ENCODE measurements around the gene NANOGP8. TPM values are rescaled to one million over a fixed set of nuclear protein-coding genes. Genes with fewer than 3 reads are reported as not detected.
A peak's percentile ranks its signal among the peaks of the same experiment; 100 is the strongest.
"Not testable (repeated sequence)": the region's sequence is repeated elsewhere in the genome, so short reads cannot be mapped to it uniquely, and the experiment has no call there.

NANOGP8 gene, protein sequence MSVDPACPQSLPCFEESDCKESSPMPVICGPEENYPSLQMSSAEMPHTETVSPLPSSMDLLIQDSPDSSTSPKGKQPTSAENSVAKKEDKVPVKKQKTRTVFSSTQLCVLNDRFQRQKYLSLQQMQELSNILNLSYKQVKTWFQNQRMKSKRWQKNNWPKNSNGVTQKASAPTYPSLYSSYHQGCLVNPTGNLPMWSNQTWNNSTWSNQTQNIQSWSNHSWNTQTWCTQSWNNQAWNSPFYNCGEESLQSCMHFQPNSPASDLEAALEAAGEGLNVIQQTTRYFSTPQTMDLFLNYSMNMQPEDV
- not detected for total RNA-seq

GRCh38 chr15:35085176-35085919, at the start of gene NANOGP8:
Gene NANOGP8 (minus strand): TSS chr15:35085295. CDS start chr15:35085110, 185 bp downstream.
- not testable (repeated sequence) for H3K27me3 Mint-ChIP-seq (ENCODE audit: low read depth); H3K9me3 Mint-ChIP-seq; H3K4me3 Mint-ChIP-seq; H3K36me3 Mint-ChIP-seq (ENCODE audit: insufficient read depth in 2 of 2); H3K27ac Mint-ChIP-seq; DNase-seq; H3K4me1 Mint-ChIP-seq (ENCODE audit: low read depth); ATAC-seq (replicated peaks in 1 of 2)

GRCh38 chr15:35134299-35134698, 49.2 kb upstream of the NANOGP8 start:
- H3K36me3 Mint-ChIP-seq (ENCODE audit: insufficient read depth in 2 of 2), result peaks cover 0 to 2% of the 10 kb centered on the region in 2 donors
- H3K4me1 Mint-ChIP-seq (ENCODE audit: low read depth), result no peaks in the 10 kb centered on the region
- DNase-seq (no peak), ATAC-seq (replicated peaks in 1 of 2) (no peak)
- no peaks in the 10 kb centered on the region for H3K27me3 Mint-ChIP-seq (ENCODE audit: low read depth)
- peaks cover 0 to 5% of the 10 kb centered on the region in 2 donors for H3K9me3 Mint-ChIP-seq
- no peak overlapping the region for H3K4me3 Mint-ChIP-seq
- no peak overlapping the region for H3K27ac Mint-ChIP-seq

DNA sequence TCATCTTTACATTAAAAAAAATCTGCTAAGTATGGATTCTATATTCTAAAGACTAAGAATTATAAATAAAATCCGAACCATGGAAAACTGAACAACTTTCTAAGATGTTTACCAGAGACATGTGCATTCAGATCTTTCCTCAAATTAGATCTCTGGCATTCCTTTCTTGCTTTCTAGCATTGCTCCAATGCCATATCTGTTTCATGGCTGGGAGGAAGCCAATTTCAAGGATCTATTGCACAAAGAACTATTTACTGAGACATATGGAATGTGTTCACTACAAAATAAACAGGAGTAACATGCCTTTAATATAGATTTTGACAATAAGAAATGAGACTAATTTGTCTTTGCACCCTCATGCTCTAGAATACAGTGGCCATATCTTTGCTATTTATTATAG, 45.1 kb upstream of the NANOGP8 start:
- H3K36me3 Mint-ChIP-seq (ENCODE audit: insufficient read depth in 2 of 2), result peaks cover 0 to 2% of the 10 kb centered on the region in 2 donors
- no peak overlapping the region for H3K4me3 Mint-ChIP-seq
- H3K27me3 Mint-ChIP-seq (ENCODE audit: low read depth), result no peaks in the 10 kb centered on the region
- H3K9me3 Mint-ChIP-seq, result peaks cover 0 to 5% of the 10 kb centered on the region in 2 donors
- no peak overlapping the region for H3K27ac Mint-ChIP-seq
- H3K4me1 Mint-ChIP-seq (ENCODE audit: low read depth), result no peaks in the 10 kb centered on the region
- DNase-seq (no peak), ATAC-seq (replicated peaks in 1 of 2) (no peak)

- no peaks in the 10 kb centered on the region for H3K4me1 Mint-ChIP-seq (ENCODE audit: low read depth)
- DNase-seq (no peak), ATAC-seq (replicated peaks in 1 of 2) (no peak)
- no peak overlapping the region for H3K4me3 Mint-ChIP-seq
- peaks cover 0 to 5% of the 10 kb centered on the region in 2 donors for H3K9me3 Mint-ChIP-seq
- peaks cover 0 to 2% of the 10 kb centered on the region in 2 donors for H3K36me3 Mint-ChIP-seq (ENCODE audit: insufficient read depth in 2 of 2)
- no peaks in the 10 kb centered on the region for H3K27me3 Mint-ChIP-seq (ENCODE audit: low read depth)
- no peak overlapping the region for H3K27ac Mint-ChIP-seq
Measured at GRCh38 chr15:35129361-35129760, 44.3 kb upstream of the NANOGP8 start.

- ATAC-seq (replicated peaks in 1 of 2) (no peak), DNase-seq (no peak)
- no peaks in the 10 kb centered on the region for H3K4me1 Mint-ChIP-seq (ENCODE audit: low read depth)
- no peak overlapping the region for H3K4me3 Mint-ChIP-seq
- H3K27me3 Mint-ChIP-seq (ENCODE audit: low read depth), result no peaks in the 10 kb centered on the region
- no peak overlapping the region for H3K27ac Mint-ChIP-seq
- peaks cover 0 to 5% of the 10 kb centered on the region in 2 donors for H3K9me3 Mint-ChIP-seq
- H3K36me3 Mint-ChIP-seq (ENCODE audit: insufficient read depth in 2 of 2), result peaks cover 0 to 2% of the 10 kb centered on the region in 2 donors
Measured at GRCh38 chr15:35127717-35128116, 42.6 kb upstream of the NANOGP8 start.

GRCh38 chr15:35126236-35126635, 41.1 kb upstream of the NANOGP8 start:
- Mint-ChIP-seq H3K9me3 (peaks cover 0 to 1% of the 10 kb centered on the region in 2 donors), H3K27ac (no peak overlapping the region), H3K4me3 (no peak overlapping the region), H3K4me1 (ENCODE audit: low read depth) (no peaks in the 10 kb centered on the region), H3K27me3 (ENCODE audit: low read depth) (no peaks in the 10 kb centered on the region), H3K36me3 (ENCODE audit: insufficient read depth in 2 of 2) (no peaks in the 10 kb centered on the region)
- ATAC-seq (replicated peaks in 1 of 2) (no peak), DNase-seq (no peak)

DNA sequence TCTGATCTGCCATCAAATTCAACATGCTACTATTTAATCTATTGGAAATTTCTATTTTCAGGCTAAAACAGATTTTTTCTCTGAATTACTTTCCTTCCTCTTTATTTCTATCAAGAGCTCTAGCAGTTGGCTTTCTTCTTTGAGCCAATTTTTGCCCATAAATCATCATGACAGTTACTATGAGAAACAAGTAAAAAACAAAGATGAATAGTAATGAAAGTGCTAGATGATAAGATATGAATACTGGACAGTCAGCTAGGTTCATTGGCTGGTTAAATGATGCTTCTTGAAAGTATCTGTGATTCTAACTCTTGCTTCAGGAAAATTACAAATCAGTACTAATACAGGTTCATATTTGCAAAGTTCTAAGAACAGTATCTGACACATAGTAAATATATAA, 38.6 kb upstream of the NANOGP8 start:
- Mint-ChIP-seq H3K4me1 (ENCODE audit: low read depth) (no peaks in the 10 kb centered on the region), H3K36me3 (ENCODE audit: insufficient read depth in 2 of 2) (no peaks in the 10 kb centered on the region), H3K4me3 (no peak overlapping the region), H3K27me3 (ENCODE audit: low read depth) (no peaks in the 10 kb centered on the region), H3K27ac (no peak overlapping the region), H3K9me3 (no peaks in the 10 kb centered on the region)
- DNase-seq, result no peak
- ATAC-seq (replicated peaks in 1 of 2), result no peak

- Mint-ChIP-seq H3K4me1 (ENCODE audit: low read depth) (no peaks in the 10 kb centered on the region), H3K4me3 (no peak overlapping the region)
- ATAC-seq (replicated peaks in 1 of 2), result no peak
Measured at GRCh38 chr15:35121611-35122359, 36.7 kb upstream of the NANOGP8 start.

GRCh38 chr15:35120173-35120572, 35.1 kb upstream of the NANOGP8 start:
- no peaks in the 10 kb centered on the region for H3K9me3 Mint-ChIP-seq
- H3K36me3 Mint-ChIP-seq (ENCODE audit: insufficient read depth in 2 of 2), result no peaks in the 10 kb centered on the region
- ATAC-seq (replicated peaks in 1 of 2) (no peak), DNase-seq (no peak)
- H3K27ac Mint-ChIP-seq, result no peak overlapping the region
- H3K4me1 Mint-ChIP-seq (ENCODE audit: low read depth), result no peaks in the 10 kb centered on the region
- H3K27me3 Mint-ChIP-seq (ENCODE audit: low read depth), result peaks cover 5% of the 10 kb centered on the region
- H3K4me3 Mint-ChIP-seq, result no peak overlapping the region

More at GRCh38 chr15:35121611-35122359, 36.7 kb upstream of the NANOGP8 start:
- no peak for DNase-seq
- Mint-ChIP-seq H3K27ac (no peak overlapping the region), H3K9me3 (no peaks in the 10 kb centered on the region), H3K27me3 (ENCODE audit: low read depth) (peaks cover 5% of the 10 kb centered on the region), H3K36me3 (ENCODE audit: insufficient read depth in 2 of 2) (no peaks in the 10 kb centered on the region)

GRCh38 chr15:35118960-35119359, 33.9 kb upstream of the NANOGP8 start:
- no peaks in the 10 kb centered on the region for H3K36me3 Mint-ChIP-seq (ENCODE audit: insufficient read depth in 2 of 2)
- DNase-seq (no peak), ATAC-seq (replicated peaks in 1 of 2) (no peak)
- H3K4me3 Mint-ChIP-seq, result no peak overlapping the region
- H3K4me1 Mint-ChIP-seq (ENCODE audit: low read depth), result no peaks in the 10 kb centered on the region
- H3K9me3 Mint-ChIP-seq, result no peaks in the 10 kb centered on the region
- peaks cover 5% of the 10 kb centered on the region for H3K27me3 Mint-ChIP-seq (ENCODE audit: low read depth)
- no peak overlapping the region for H3K27ac Mint-ChIP-seq

DNA sequence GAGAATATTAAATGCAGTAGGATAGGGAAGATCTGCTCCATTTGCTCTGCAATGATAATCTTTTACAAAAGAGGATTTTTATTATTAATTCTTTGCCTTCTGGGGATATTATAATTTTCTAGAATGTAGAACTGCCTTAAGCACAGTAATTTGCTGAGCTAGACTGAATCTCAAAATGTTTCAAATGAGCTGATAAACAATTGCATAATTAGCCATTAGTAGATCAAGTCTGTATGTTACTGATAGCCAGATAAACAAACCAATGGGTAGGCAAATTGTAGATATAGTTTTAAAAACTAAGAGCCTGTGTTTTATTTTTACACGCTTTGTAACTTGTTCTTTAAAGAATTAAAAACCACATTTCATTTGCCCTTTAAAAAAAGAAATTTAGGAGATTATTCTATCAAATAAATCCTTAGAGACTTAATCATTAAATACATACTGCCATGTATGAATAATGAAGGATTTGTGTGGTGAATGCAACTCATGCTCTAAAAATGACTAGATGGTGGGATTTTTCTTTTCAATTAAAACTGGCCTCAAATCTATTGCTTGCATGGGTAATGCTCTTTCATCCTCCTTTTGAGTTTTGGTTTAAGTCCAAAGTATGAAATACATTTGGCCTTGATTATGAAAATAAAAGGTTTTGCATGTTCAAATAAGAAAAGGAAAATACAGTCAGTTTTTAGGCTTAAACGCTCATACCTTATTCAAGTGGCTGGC, 32.6 kb upstream of the NANOGP8 start:
- Mint-ChIP-seq H3K4me3 (no peak overlapping the region), H3K27ac (no peak overlapping the region)
- no peak for ATAC-seq (replicated peaks in 1 of 2)

DNA sequence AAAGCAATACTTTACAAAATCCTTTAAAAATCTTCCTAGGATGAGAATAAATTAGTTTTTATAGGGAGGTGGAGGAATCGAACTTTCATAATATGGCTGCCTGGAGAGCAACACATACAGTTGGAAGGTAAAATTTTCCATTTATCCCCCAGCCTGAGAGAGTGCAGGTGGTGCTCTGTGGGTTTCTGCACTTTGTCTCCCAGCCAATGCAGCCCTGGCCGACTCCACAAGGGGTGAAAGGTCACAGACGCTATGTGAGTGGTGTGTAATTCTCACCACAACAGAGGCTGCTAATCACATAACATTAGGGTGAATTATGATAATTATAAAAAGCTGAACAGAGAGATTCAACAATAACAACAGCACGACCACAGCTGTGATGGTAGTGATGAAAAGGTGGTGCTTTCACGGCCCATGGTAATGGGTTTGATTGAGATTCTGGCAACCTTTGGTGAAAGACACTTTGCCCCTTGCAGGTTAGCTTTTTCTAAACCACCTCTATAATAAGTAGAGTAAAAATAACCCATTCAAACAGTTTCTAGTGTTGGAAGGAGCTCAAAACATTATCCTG, 30.1 kb upstream of the NANOGP8 start:
- DNase-seq, result no peak
- Mint-ChIP-seq H3K9me3 (no peaks in the 10 kb centered on the region), H3K4me3 (no peak overlapping the region), H3K36me3 (ENCODE audit: insufficient read depth in 2 of 2) (no peaks in the 10 kb centered on the region), H3K27me3 (ENCODE audit: low read depth) (peaks cover 5% of the 10 kb centered on the region), H3K4me1 (ENCODE audit: low read depth) (no peaks in the 10 kb centered on the region), H3K27ac (peak overlapping the region; percentile 38)
- no peak for ATAC-seq (replicated peaks in 1 of 2)

More for the DNA sequence above, 32.6 kb upstream of the NANOGP8 start:
- Mint-ChIP-seq H3K36me3 (ENCODE audit: insufficient read depth in 2 of 2) (no peaks in the 10 kb centered on the region), H3K27me3 (ENCODE audit: low read depth) (peaks cover 5% of the 10 kb centered on the region), H3K4me1 (ENCODE audit: low read depth) (no peaks in the 10 kb centered on the region), H3K9me3 (no peaks in the 10 kb centered on the region)
- no peak for DNase-seq
